NCI-H526 (cell line): Measurements from ENCODE around the gene CADPS2.

ENCODE experiments used
- DNase-seq, 2 experiments: peaks; one replicate each; lab custom pipeline; 2025; lab: John Stamatoyannopoulos, UW

Gene CADPS2

GRCh38 chr7:122311734-122312450 is 574.4 kb downstream of the CADPS2 start:
- no peak for DNase-seq

- DNase-seq, result no peak
Measured at GRCh38 chr7:122311050-122311700, 575.1 kb downstream of the CADPS2 start.

- peak in 1 of 2 experiments; percentile 40 for DNase-seq
Measured at GRCh38 chr7:122310119-122311021, 575.9 kb downstream of the CADPS2 start.

GRCh38 chr7:122309421-122309820 is 576.8 kb downstream of the CADPS2 start:
- no peak for DNase-seq

GRCh38 chr7:122307228-122307621 is 579.0 kb downstream of the CADPS2 start:
- DNase-seq, result no peak

GRCh38 chr7:122306320-122307227 is 579.7 kb downstream of the CADPS2 start:
- no peak for DNase-seq

- peak; percentile 54 to 90 for DNase-seq
Measured at GRCh38 chr7:122305475-122306319, 580.6 kb downstream of the CADPS2 start.

GRCh38 chr7:122304996-122305421 is 581.3 kb downstream of the CADPS2 start:
- DNase-seq, result peak in 1 of 2 experiments; percentile 68

GRCh38 chr7:122304319-122304975 is 581.8 kb downstream of the CADPS2 start, which contains the start of gene FEZF1:
Gene FEZF1 (minus strand): TSS chr7:122304750. CDS start chr7:122304437, 313 bp downstream.
- DNase-seq, result peak in 1 of 2 experiments; percentile 60

- peak in 1 of 2 experiments; percentile 71 for DNase-seq
Measured at GRCh38 chr7:122303531-122304318, 582.5 kb downstream of the CADPS2 start.

- DNase-seq, result peak in 1 of 2 experiments; percentile 31
Measured at GRCh38 chr7:122302761-122303530, 583.3 kb downstream of the CADPS2 start.

- DNase-seq, result peak in 1 of 2 experiments; percentile 42
Measured at GRCh38 chr7:122301858-122302760, 584.2 kb downstream of the CADPS2 start.

GRCh38 chr7:122300956-122301833 is 585.1 kb downstream of the CADPS2 start:
- DNase-seq, result no peak

GRCh38 chr7:122300211-122300932 is 585.9 kb downstream of the CADPS2 start:
- peak in 1 of 2 experiments; percentile 37 for DNase-seq

GRCh38 chr7:122299624-122300210 is 586.5 kb downstream of the CADPS2 start:
- peak in 1 of 2 experiments; percentile 27 for DNase-seq
